Aorta (tissue), 5 donors: Measurements from ENCODE around the gene HGS. TPM values are rescaled to one million over a fixed set of nuclear protein-coding genes. Genes with fewer than 3 reads are reported as not detected.

Experiments
- ATAC-seq: fragments of 200-7000 bp; cut with Tn5 transposase; one replicate; pipeline ENCODE4 v1.9.1; 2022; ENCODE audit warnings: moderate library complexity; ENCODE audit not compliant: low FRiP score
- DNase-seq, 2 donors: peaks; one replicate each; pipeline ENCODE4 v3.0.0-alpha.2; 2020
- H3K27ac ChIP-seq, 2 donors: one replicate each; pipeline ENCODE4 v1.5.1; 2013; ENCODE audit warnings: low read length in 2 of 2, mild to moderate bottlenecking in 2 of 2, moderate library complexity in 2 of 2, control low read depth in 1 of 2, inconsistent platforms in 1 of 2, low read depth in 1 of 2
- H3K27me3 ChIP-seq, 2 donors: one replicate each; pipeline ENCODE4 v1.6.1; 2013; ENCODE audit warnings: control low read depth in 1 of 2, low read length in 1 of 2, mild to moderate bottlenecking in 1 of 2, moderate library complexity in 1 of 2; ENCODE audit not compliant: insufficient read depth in 2 of 2, control insufficient read depth in 1 of 2
- H3K36me3 ChIP-seq, 2 donors: one replicate each; pipeline ENCODE4 v1.6.1; 2013; ENCODE audit warnings: control low read depth in 1 of 2, low read length in 1 of 2, mild to moderate bottlenecking in 1 of 2; ENCODE audit not compliant: insufficient read depth in 2 of 2, control insufficient read depth in 1 of 2
- H3K4me1 ChIP-seq, 2 donors: one replicate each; pipeline ENCODE4 v1.6.1; 2013; ENCODE audit warnings: low read length in 2 of 2, control low read depth in 1 of 2, mild to moderate bottlenecking in 1 of 2, moderate library complexity in 1 of 2; ENCODE audit not compliant: insufficient read depth in 2 of 2, control insufficient read depth in 1 of 2
- H3K4me3 ChIP-seq, 2 donors: one replicate each; pipeline ENCODE4 v1.5.1; 2013; ENCODE audit warnings: low read length in 2 of 2, control low read depth in 1 of 2, mild to moderate bottlenecking in 1 of 2
- H3K9me3 ChIP-seq: one replicate; pipeline ENCODE4 v1.6.1; 2013; ENCODE audit warnings: mild to moderate bottlenecking, low read length; ENCODE audit not compliant: control insufficient read depth
- WGBS, 2 donors: extraction: QIAGEN DNeasy Blood & Tissue Kit; methylation state at CpG; one replicate each; pipeline ENCODE4 v1.1.7; 2013; 5-methylcytosine and 5-hydroxymethylcytosine counted together
- intact Hi-C, 2 donors: fragments of 100-400 bp; cut with DNase I; formaldehyde crosslinking; loops; one replicate each; pipeline versions ENCODE4 v1.14.2 to v1.15.0; 2022
- polyA plus RNA-seq, 2 donors: library from polyadenylated mRNA; stranded (reverse); fragments of 200-250 nt; gene quantifications; one replicate each; pipeline ENCODE4 v1.2.3, GENCODE V29; 2013
- total RNA-seq, 2 donors: library from RNA; stranded (reverse); fragmentation: NEBNext Ultra II Directional; extraction: Animal tissue kit (Norgen Biotek cat#: 25700); gene quantifications; one replicate each; pipeline ENCODE4 v1.2.1, GENCODE V29; 2021
- donor health status: healthy with polysubstance abuse.
- donor health status: Bipolar disorder and iron deficiency.
- donor health status: DM: no; HTN: no; CAD: no.
- donor health status: DM: no; HTN: no; CAD: no.
- donor health status: DM: yes; HTN: yes; CAD: no.

The HGS gene
- total and polyA plus RNA-seq, 4 donors, result 49.1 to 277 (median 88.4) TPM

DNA sequence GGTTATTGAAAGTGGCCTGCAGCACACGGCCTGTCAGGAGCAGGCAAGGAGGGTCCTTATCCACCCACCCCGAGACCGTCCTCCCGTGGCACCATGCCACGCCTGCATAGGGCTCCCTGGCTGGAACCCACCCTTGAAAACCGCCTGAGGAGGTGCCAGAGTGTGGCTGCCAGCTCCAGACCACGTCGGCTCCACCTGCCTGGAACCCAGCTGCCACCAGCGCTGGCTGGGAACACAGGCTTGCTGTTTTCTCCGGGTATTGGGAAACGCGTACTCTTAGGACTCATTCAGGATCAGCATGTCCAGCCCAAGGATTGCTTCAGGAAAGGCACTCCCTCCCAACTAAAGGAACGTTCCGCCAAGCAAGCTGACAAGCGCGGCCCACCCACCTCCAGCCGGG, 6.9 kb upstream of the HGS start:
- 73 to 86% methylated on average over 17 of the region's 17 CpGs for WGBS, 2 donors
- H3K27ac ChIP-seq, result no peak overlapping the region
- ATAC-seq (no peak), DNase-seq (no peak)
- H3K9me3 ChIP-seq, result no peaks in the 10 kb centered on the region
- H3K36me3 ChIP-seq, result no peaks in the 10 kb centered on the region
- H3K27me3 ChIP-seq, result no peaks in the 10 kb centered on the region
- H3K4me1 ChIP-seq, result no peaks in the 10 kb centered on the region
- intact Hi-C loops, result no loop called here
- no peak overlapping the region for H3K4me3 ChIP-seq

GRCh38 chr17:81680150-81680549, 3.7 kb upstream of the HGS start:
- 84 to 85% methylated on average over 11 of the region's 11 CpGs for WGBS, 2 donors
- intact Hi-C loops, result no loop called here
- ATAC-seq, result no peak

DNA sequence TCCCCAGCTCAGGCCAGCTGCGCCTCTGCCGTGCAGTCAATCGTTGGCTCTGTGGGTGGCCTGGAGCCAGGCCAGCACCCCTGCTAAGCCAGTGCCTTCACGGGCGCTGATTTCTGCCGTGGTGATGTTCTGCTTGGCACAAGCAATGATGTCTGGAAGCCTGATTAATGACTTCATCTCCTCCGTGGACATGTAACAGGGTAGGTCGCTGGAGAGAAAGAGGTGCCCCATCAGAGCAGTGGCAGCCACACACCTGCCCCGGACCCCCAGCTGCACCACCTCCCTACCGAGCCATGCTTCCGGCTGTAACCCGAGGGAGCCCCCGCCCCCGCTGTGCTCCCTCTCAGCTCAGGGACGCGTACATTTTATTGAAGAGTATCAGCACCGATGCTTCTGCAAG, 2.1 kb upstream of the HGS start:
- WGBS, 2 donors, result 64 to 71% methylated on average over 17 of the region's 17 CpGs
- H3K4me3 ChIP-seq, result no peak overlapping the region
- H3K36me3 ChIP-seq, result no peaks in the 10 kb centered on the region
- DNase-seq (no peak), ATAC-seq (no peak)
- no peaks in the 10 kb centered on the region for H3K9me3 ChIP-seq
- no peaks in the 10 kb centered on the region for H3K4me1 ChIP-seq
- no peak overlapping the region for H3K27ac ChIP-seq
- intact Hi-C loops, result no loop called here
- no peaks in the 10 kb centered on the region for H3K27me3 ChIP-seq

More at GRCh38 chr17:81680150-81680549, 3.7 kb upstream of the HGS start:
- Histone ChIP-seq H3K9me3 (no peaks in the 10 kb centered on the region), H3K4me1 (no peaks in the 10 kb centered on the region), H3K27ac (no peak overlapping the region), H3K4me3 (no peak overlapping the region), H3K36me3 (no peaks in the 10 kb centered on the region), H3K27me3 (no peaks in the 10 kb centered on the region)
- DNase-seq, result no peak

DNA sequence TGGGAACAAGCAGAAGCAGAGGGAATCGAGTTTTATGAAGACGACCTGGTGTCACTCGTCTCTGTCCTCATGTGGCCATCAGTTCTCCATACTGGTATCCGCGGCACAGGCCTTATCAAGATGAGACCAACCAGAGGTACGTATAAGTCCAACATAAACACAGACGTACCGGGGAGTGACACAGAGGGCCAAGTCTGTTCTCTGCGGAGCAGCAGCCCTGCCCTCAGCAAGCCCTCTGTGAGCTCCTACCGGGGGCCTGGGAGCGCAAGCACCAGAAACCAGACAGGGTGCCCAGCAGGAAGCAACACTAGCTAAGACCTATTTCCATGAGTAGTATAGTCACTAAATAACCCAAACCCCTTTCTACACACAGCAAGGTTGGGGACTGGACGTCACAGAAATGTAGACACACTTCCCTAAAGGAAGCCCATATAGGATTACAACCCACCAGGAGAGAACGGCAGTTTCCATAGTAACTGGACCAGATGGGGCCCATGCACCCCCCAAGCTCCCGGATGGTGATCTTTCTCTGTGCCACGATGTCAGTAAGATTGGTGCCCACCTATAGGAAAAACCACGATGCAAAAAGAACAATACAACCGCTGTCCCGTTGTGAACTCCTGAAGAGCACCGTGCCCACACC, 1.1 kb upstream of the HGS start:
- no peak overlapping the region for H3K27ac ChIP-seq
- no peaks in the 10 kb centered on the region for H3K9me3 ChIP-seq
- intact Hi-C loops, result no loop called here
- 27 to 28% methylated on average over 19 of the region's 19 CpGs for WGBS, 2 donors
- ATAC-seq (no peak), DNase-seq (no peak)
- peak overlapping the region; percentile 67 to 97 for H3K4me3 ChIP-seq
- no peaks in the 10 kb centered on the region for H3K36me3 ChIP-seq
- H3K27me3 ChIP-seq, result no peaks in the 10 kb centered on the region
- no peaks in the 10 kb centered on the region for H3K4me1 ChIP-seq

- no peaks in the 10 kb centered on the region for H3K27me3 ChIP-seq
- no peaks in the 10 kb centered on the region for H3K4me1 ChIP-seq
- ATAC-seq (no peak), DNase-seq (no peak)
- no peaks in the 10 kb centered on the region for H3K9me3 ChIP-seq
- H3K36me3 ChIP-seq, result no peaks in the 10 kb centered on the region
- WGBS, 2 donors, result 0 to 1% methylated on average over 37 of the region's 37 CpGs
- peak overlapping the region in 1 of 2 donors; percentile 8 for H3K27ac ChIP-seq
- intact Hi-C loops, result no loop called here
- H3K4me3 ChIP-seq, result peak overlapping the region; percentile 67 to 97
Observed at GRCh38 chr17:81683208-81683583, 615 bp upstream of the HGS start.

DNA sequence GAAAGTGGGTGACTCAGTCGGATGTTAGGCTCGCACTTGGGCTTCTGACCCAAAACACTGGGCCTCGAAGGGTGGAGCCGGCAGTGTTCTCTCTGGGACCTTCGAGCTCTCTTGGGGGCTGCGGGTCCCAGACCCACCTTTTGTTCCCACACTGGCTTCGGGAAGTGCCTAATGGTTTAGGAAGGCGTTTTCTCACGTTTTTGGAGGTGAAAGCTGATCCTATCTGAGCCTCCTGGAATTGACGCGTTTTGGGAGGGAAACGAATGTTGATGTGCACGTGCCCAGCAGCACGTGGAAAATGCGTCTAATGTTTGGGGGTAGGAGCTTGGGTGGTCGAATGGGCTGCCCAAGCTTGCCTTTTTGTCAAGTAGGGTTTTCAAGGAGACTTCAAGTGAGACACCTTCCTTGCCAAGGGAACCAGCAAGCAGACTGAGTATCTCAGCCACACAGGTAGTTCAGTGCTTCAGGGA, 666 bp downstream of the HGS start:
- Histone ChIP-seq H3K4me3 (peak overlapping the region; percentile 90 to 93), H3K9me3 (no peaks in the 10 kb centered on the region), H3K27me3 (no peaks in the 10 kb centered on the region), H3K27ac (no peak overlapping the region), H3K36me3 (no peaks in the 10 kb centered on the region), H3K4me1 (no peaks in the 10 kb centered on the region)
- 4% methylated on average over 16 of the region's 16 CpGs for WGBS, 2 donors
- DNase-seq, result peak in 1 of 2 donors; percentile 72
- intact Hi-C loops, result no loop called here
- ATAC-seq, result no peak

GRCh38 chr17:81685108-81685507, 1.3 kb downstream of the HGS start:
- Histone ChIP-seq H3K4me3 (peak overlapping the region in 1 of 2 donors; percentile 93), H3K27ac (no peak overlapping the region), H3K9me3 (no peaks in the 10 kb centered on the region), H3K27me3 (no peaks in the 10 kb centered on the region), H3K4me1 (no peaks in the 10 kb centered on the region), H3K36me3 (no peaks in the 10 kb centered on the region)
- 80% methylated on average over 12 of the region's 12 CpGs for WGBS, 2 donors
- DNase-seq (no peak), ATAC-seq (no peak)
- intact Hi-C loops, result no loop called here

- Histone ChIP-seq H3K4me3 (no peak overlapping the region), H3K36me3 (peaks cover 0 to 2% of the 10 kb centered on the region in 2 donors), H3K4me1 (no peaks in the 10 kb centered on the region), H3K9me3 (no peaks in the 10 kb centered on the region), H3K27me3 (no peaks in the 10 kb centered on the region), H3K27ac (no peak overlapping the region)
- intact Hi-C loops, result no loop called here
- DNase-seq, result no peak
- 79 to 80% methylated on average over 18 to 20 of the region's 20 CpGs for WGBS, 2 donors
- no peak for ATAC-seq
Observed at GRCh38 chr17:81686614-81687013, 2.8 kb downstream of the HGS start.

GRCh38 chr17:81687770-81688541, 4.1 kb downstream of the HGS start:
- 92 to 94% methylated on average over 39 to 41 of the region's 41 CpGs for WGBS, 2 donors
- intact Hi-C loops, result no loop called here

More at GRCh38 chr17:81687770-81688541, 4.1 kb downstream of the HGS start:
- ATAC-seq (no peak), DNase-seq (no peak)
- Histone ChIP-seq H3K4me3 (no peak overlapping the region), H3K4me1 (no peaks in the 10 kb centered on the region), H3K27me3 (no peaks in the 10 kb centered on the region), H3K9me3 (no peaks in the 10 kb centered on the region), H3K36me3 (peaks cover 0 to 2% of the 10 kb centered on the region in 2 donors), H3K27ac (no peak overlapping the region)
